ENCODE data around the gene NPTXR. TPM values are rescaled to one million over a fixed set of nuclear protein-coding genes. Genes with fewer than 3 reads are reported as not detected.
A peak's percentile ranks its signal among the peaks of the same experiment; 100 is the strongest.

The NPTXR gene
- total RNA-seq, 1 donor from 2014 or later: 6.9 TPM

DNA sequence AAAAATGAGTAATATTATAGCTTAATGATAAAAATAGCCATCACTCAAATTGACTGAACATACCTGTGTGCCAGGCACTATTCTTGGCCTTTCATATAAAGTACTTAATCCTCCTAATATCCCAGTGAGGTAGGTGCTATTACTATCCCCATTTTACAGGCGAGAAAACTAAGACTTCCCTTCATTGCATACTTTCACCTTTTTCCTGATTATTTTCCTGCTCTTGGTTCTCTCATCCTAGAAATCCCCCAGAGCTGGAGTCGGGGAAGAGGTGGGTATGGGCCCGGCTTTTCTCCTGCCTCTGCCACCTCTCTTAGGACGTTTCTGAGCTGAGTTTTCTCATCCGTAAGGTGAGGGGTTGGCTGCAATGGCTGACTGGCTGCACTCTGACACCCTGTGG is 2.2 kb downstream of the NPTXR start:
- no peaks in the 10 kb centered on the region for H3K4me1 Mint-ChIP-seq (ENCODE audit: unreplicated experiment)
- H3K36me3 Mint-ChIP-seq: no peaks in the 10 kb centered on the region
- H3K9me3 Mint-ChIP-seq: no peaks in the 10 kb centered on the region
- DNase-seq (ENCODE audit: extremely low spot score, unreplicated experiment): no peak
- peak overlapping the region; percentile 86 for H3K4me3 Mint-ChIP-seq
- H3K27ac Mint-ChIP-seq: no peak overlapping the region
- peaks cover 69% of the 10 kb centered on the region for H3K27me3 Mint-ChIP-seq
- TF ChIP-seq, protein P1, sequence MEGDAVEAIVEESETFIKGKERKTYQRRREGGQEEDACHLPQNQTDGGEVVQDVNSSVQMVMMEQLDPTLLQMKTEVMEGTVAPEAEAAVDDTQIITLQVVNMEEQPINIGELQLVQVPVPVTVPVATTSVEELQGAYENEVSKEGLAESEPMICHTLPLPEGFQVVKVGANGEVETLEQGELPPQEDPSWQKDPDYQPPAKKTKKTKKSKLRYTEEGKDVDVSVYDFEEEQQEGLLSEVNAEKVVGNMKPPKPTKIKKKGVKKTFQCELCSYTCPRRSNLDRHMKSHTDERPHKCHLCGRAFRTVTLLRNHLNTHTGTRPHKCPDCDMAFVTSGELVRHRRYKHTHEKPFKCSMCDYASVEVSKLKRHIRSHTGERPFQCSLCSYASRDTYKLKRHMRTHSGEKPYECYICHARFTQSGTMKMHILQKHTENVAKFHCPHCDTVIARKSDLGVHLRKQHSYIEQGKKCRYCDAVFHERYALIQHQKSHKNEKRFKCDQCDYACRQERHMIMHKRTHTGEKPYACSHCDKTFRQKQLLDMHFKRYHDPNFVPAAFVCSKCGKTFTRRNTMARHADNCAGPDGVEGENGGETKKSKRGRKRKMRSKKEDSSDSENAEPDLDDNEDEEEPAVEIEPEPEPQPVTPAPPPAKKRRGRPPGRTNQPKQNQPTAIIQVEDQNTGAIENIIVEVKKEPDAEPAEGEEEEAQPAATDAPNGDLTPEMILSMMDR (conservative IDR thresholded peaks at IDR 0.05): no peak

DNA sequence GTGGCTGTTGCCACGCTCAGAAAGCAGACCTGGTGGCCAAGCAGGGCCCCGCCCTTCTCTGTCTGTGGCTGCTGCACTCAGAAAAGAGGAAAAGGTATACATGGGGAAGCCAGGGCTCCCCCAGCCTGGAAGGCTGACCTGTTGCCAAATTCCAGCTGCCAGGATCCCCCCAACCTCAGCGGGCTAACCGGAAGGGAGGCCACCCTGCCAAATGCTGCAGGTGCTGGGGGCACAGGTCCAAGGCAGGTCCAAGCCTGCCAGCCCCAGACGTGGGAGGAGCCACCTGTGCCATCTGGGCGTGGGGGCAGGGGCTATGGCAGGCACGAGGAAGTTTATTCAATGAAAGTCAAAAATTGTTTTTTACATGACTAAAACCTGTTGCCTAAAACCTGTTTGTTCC is 2.6 kb downstream of the NPTXR start:
- DNase-seq (ENCODE audit: extremely low spot score, unreplicated experiment): no peak
- Mint-ChIP-seq H3K27me3 (peaks cover 68% of the 10 kb centered on the region), H3K27ac (no peak overlapping the region), H3K9me3 (no peaks in the 10 kb centered on the region), H3K4me3 (no peak overlapping the region), H3K36me3 (no peaks in the 10 kb centered on the region), H3K4me1 (ENCODE audit: unreplicated experiment) (no peaks in the 10 kb centered on the region)
- TF ChIP-seq, protein P1 (conservative IDR thresholded peaks at IDR 0.05): no peak

DNA sequence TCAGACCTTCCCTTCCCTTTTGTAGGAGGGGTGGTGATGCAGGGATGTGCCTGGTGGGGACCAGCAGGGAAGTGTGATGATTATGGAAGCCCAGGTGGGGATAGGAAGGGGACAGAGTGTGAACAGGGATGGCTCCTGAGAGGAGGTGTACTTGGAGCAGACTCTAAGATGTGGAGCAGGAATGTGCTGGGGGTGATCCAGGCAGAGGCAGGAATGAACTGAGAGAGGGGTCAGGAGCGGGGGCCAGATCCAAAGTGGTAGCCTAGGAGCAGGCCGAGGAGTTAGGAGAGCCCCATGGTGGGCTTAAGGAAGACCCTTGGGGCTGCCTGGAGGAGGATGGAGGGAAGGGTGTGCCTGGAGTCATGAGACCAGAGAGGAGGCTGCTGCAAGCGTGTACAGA is 3.7 kb downstream of the NPTXR start:
- Mint-ChIP-seq H3K27me3 (peaks cover 66% of the 10 kb centered on the region), H3K4me1 (ENCODE audit: unreplicated experiment) (no peaks in the 10 kb centered on the region)

DNA sequence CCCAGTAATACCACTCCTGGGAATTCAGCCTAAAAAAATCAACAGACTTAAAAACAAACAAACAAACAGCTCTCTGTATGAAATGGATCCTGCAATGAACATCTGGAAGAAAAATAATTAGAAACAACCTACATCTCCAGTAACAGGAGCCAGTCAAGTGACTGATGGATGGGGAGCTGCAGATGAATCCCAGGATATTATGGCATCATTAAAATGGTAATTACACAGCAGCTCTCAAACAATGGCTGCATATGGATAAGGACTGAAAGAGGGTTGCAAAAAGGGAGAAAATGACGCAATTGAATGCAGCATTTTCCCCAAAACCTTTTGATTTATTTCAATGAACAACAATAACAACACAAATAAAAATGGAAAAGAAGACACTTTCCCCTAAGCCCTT is 4.1 kb downstream of the NPTXR start:
- Mint-ChIP-seq H3K4me1 (ENCODE audit: unreplicated experiment) (no peaks in the 10 kb centered on the region), H3K4me3 (peak overlapping the region; percentile 26), H3K27ac (no peak overlapping the region), H3K36me3 (no peaks in the 10 kb centered on the region), H3K27me3 (peaks cover 62% of the 10 kb centered on the region), H3K9me3 (no peaks in the 10 kb centered on the region)
- no peak for DNase-seq (ENCODE audit: extremely low spot score, unreplicated experiment)
- TF ChIP-seq, protein P1 (conservative IDR thresholded peaks at IDR 0.05): no peak

More for the DNA sequence above, 3.7 kb downstream of the NPTXR start:
- TF ChIP-seq, protein P1 (conservative IDR thresholded peaks at IDR 0.05): no peak
- Mint-ChIP-seq H3K36me3 (no peaks in the 10 kb centered on the region), H3K4me3 (no peak overlapping the region), H3K9me3 (no peaks in the 10 kb centered on the region), H3K27ac (no peak overlapping the region)
- DNase-seq (ENCODE audit: extremely low spot score, unreplicated experiment): no peak

DNA sequence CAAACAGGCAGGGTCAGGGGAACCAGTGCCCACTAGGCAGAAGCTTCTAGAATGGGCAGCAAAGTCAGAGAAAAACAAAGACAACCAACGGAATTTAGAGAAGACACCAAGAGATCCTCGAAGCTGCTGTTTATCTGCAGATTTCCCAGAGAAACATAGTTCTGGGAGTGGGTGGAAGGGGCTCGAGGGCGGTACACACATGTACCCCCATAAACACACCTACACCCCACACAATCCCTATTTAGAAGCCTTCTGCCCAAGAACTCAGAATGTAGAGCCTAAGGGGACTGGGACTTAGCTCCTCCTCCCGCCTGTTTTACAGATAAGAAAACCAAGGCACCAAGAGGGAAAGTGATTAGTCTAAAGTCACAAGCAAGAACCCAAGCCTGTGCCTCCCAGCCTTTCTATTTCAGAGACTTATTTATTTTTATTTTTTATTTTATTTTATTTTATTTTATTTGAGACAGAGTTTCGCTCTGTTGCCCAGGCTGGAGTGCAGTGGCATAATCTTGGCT is 6.4 kb downstream of the NPTXR start:
- H3K36me3 Mint-ChIP-seq: no peaks in the 10 kb centered on the region
- H3K9me3 Mint-ChIP-seq: no peaks in the 10 kb centered on the region
- H3K27ac Mint-ChIP-seq: no peak overlapping the region
- no peak overlapping the region for H3K4me3 Mint-ChIP-seq
- no peaks in the 10 kb centered on the region for H3K4me1 Mint-ChIP-seq (ENCODE audit: unreplicated experiment)
- no peak for DNase-seq (ENCODE audit: extremely low spot score, unreplicated experiment)
- peaks cover 59% of the 10 kb centered on the region for H3K27me3 Mint-ChIP-seq
- TF ChIP-seq, protein P1 (conservative IDR thresholded peaks at IDR 0.05): no peak

DNA sequence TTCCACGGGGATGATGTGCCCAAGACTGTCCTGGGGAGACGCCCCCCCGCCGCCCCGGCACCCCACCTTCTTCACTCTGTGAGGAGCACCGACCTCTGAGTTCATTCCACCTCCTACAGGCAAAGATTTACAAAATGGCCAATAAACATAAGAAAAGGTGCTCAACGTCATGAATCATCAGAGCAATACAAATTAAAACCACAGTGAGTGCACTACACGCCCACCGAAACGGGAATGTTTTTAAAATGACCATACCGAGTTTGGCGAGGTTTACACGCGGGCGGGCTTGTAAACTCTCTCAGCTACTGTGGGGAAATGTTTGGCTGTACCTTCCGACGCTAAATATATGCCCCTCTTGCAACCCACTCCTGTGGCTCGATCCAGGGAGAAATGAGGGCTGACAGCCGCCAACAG is 7.9 kb downstream of the NPTXR start:
- Mint-ChIP-seq H3K9me3 (no peaks in the 10 kb centered on the region), H3K4me1 (ENCODE audit: unreplicated experiment) (no peaks in the 10 kb centered on the region), H3K4me3 (no peak overlapping the region), H3K27ac (no peak overlapping the region), H3K36me3 (no peaks in the 10 kb centered on the region), H3K27me3 (peaks cover 44% of the 10 kb centered on the region)
- TF ChIP-seq, protein P1 (conservative IDR thresholded peaks at IDR 0.05): no peak
- DNase-seq (ENCODE audit: extremely low spot score, unreplicated experiment): no peak
